GM12878 (cell line): ENCODE measurements around the gene NLGN2. TPM values are rescaled to one million over a fixed set of nuclear protein-coding genes. Genes with fewer than 3 reads are reported as not detected.

ENCODE experiments used
- ATAC-seq: fragments of 200-7000 bp; cut with Tn5 transposase; 3 replicates; pipeline ENCODE4 v1.9.1; 2020; ENCODE audit warnings: mild to moderate bottlenecking, moderate library complexity
- BruUV-seq: library from RNA; stranded (reverse); fragments of 400-500 nt; replicated peaks from 2 replicates; lab custom pipeline; 2021; lab: Mats Ljungman, UMichigan
- CTCF ChIA-PET: fragments of 300-600 bp; sonication (Branson Sonifier 250); formaldehyde crosslinking; extraction: SDS; loops from one replicate; lab custom pipeline; 2021; ENCODE audit warnings: inconsistent platforms; lab: Yijun Ruan, JAX
- POLR2A ChIA-PET: fragments of 350-600 bp; formaldehyde crosslinking; extraction: SDS; loops from one replicate; lab custom pipeline; 2021; ENCODE audit warnings: inconsistent platforms; lab: Charles Lee
- RAD21 ChIA-PET: fragments of 300-600 bp; sonication (Branson Sonifier 250); formaldehyde crosslinking; loops from one replicate; lab custom pipeline; 2023; ENCODE audit warnings: antibody characterized with exemption; ENCODE audit not compliant: unreplicated experiment; lab: Charles Lee
- SMC1A ChIA-PET: fragments of 300-600 bp; sonication (Branson Sonifier 250); formaldehyde crosslinking; loops from one replicate; lab custom pipeline; 2023; ENCODE audit not compliant: unreplicated experiment, uncharacterized antibody; lab: Charles Lee
- DNase-seq: peaks from one replicate; pipeline ENCODE4 v3.0.0-alpha.2; 2011; ENCODE audit warnings: low read depth, low spot score
- FAIRE-seq: peaks from 3 replicates; lab custom pipeline; 2011; peaks lifted over from hg19 to GRCh38; lab: Jason Lieb, UNC
- H2AFZ ChIP-seq: 2 replicates; pipeline ENCODE4 v1.6.0; 2011; ENCODE audit warnings: low read depth, low read length, control low read depth; ENCODE audit not compliant: control insufficient read depth
- H3K27ac ChIP-seq: 2 replicates; pipeline ENCODE4 v1.5.1; 2011; ENCODE audit warnings: control low read depth; ENCODE audit not compliant: control insufficient read depth, insufficient read depth
- H3K27me3 ChIP-seq, 2 experiments: replicated peaks in 1 of 2; 2 replicates each; pipeline versions ENCODE4 v1.6.0 to v1.6.1; 2011; ENCODE audit warnings: low read length in 1 of 2; ENCODE audit not compliant: control insufficient read depth in 2 of 2, insufficient read depth in 2 of 2
- H3K36me3 ChIP-seq, 2 experiments: 2 replicates each; pipeline ENCODE4 v1.5.1; 2011; ENCODE audit warnings: low read length in 1 of 2; ENCODE audit not compliant: control insufficient read depth in 2 of 2, insufficient read depth in 2 of 2
- H3K4me1 ChIP-seq: 2 replicates; pipeline ENCODE4 v1.6.1; 2011; ENCODE audit warnings: mild to moderate bottlenecking, low read length, moderate library complexity, mixed read lengths; ENCODE audit not compliant: control insufficient read depth, insufficient read depth
- H3K4me2 ChIP-seq: 2 replicates; pipeline ENCODE4 v1.6.0; 2011; ENCODE audit warnings: control low read depth; ENCODE audit not compliant: control insufficient read depth, insufficient read depth
- H3K4me3 ChIP-seq: fragments of 200-600 bp; sonication (generic); 2 replicates; pipeline ENCODE4 v1.5.1; 2016
- H3K79me2 ChIP-seq: 2 replicates; pipeline ENCODE4 v1.6.0; 2011; ENCODE audit warnings: low read length; ENCODE audit not compliant: control insufficient read depth, insufficient read depth
- H3K9ac ChIP-seq: 2 replicates; pipeline ENCODE4 v1.8.0; 2011; ENCODE audit warnings: low read length, control low read depth, mixed read lengths; ENCODE audit not compliant: control insufficient read depth, insufficient read depth
- H3K9me3 ChIP-seq: replicated peaks from 3 replicates; pipeline ENCODE4 v1.5.1; 2011; ENCODE audit warnings: mild to moderate bottlenecking, low read length; ENCODE audit not compliant: control insufficient read depth, insufficient read depth
- H4K20me1 ChIP-seq: 2 replicates; pipeline ENCODE4 v1.6.0; 2011; ENCODE audit not compliant: control insufficient read depth, insufficient read depth
- BACH1 ChIP-seq: fragments of 450-650 bp; IDR thresholded peaks from 2 replicates; pipeline ENCODE4 v1.6.1; 2017; ENCODE audit warnings: mild to moderate bottlenecking, borderline replicate concordance
- EGR1 ChIP-seq, 2 experiments: IDR thresholded peaks; 1 replicate in 1 of 2; 2 replicates in 1 of 2; pipeline ENCODE4 v1.6.1; 2011 to 2012; ENCODE audit warnings: low read depth in 2 of 2, low read length in 2 of 2, borderline replicate concordance in 1 of 2, mild to moderate bottlenecking in 1 of 2, moderate library complexity in 1 of 2
- KDM1A ChIP-seq: fragments of 200-600 bp; sonication (generic); IDR thresholded peaks from 2 replicates; pipeline ENCODE4 v1.6.1; 2016; ENCODE audit warnings: borderline replicate concordance
- ZBTB33 ChIP-seq: fragments of 450-650 bp; IDR thresholded peaks from 2 replicates; pipeline ENCODE4 v1.6.1; 2017; ENCODE audit warnings: mild to moderate bottlenecking
- WGBS: methylation state at CpG from one replicate; pipeline ENCODE4 v1.1.6; 2016; ENCODE audit warnings: low lambda C conversion rate; ENCODE audit not compliant: insufficient replicate concordance, insufficient coverage; ENCODE audit errors: missing lambda C conversion rate; 5-methylcytosine and 5-hydroxymethylcytosine counted together
- in situ Hi-C: fragments of 300-500 bp; cut with MboI; formaldehyde crosslinking; loops from 9 replicates; pipeline ENCODE4 v1.14.3; 2018; ENCODE audit warnings: mixed read lengths
- intact Hi-C: fragments of 100-400 bp; cut with micrococcal nuclease; formaldehyde crosslinking; loops from one replicate; pipeline ENCODE4 v1.14.2; 2022; ENCODE audit not compliant: unreplicated experiment
- polyA plus RNA-seq, 11 experiments: library from polyadenylated mRNA; depleted of rRNA in 4 of 11; unstranded in 6 of 11; stranded (reverse) in 5 of 11; fragments of >200 nt; fragmentation: Nextera tagmentation in 4 of 11; fragmentation: Illumina TruSeq in 1 of 11; extraction: Ambion mirVana in 4 of 11; extraction: Trizol in 1 of 11; gene quantifications; 1 replicate in 1 of 11; 2 replicates in 10 of 11; pipeline versions ENCODE4 v1.2.1 to v1.2.3, GENCODE V29; 2011 to 2016; ENCODE audit warnings: inconsistent platforms in 2 of 11, missing spikeins in 2 of 11, low read depth in 1 of 11
- total RNA-seq, 4 experiments: library from RNA; depleted of rRNA in 3 of 4; stranded (reverse); fragments of >200 nt in 3 of 4; fragmentation: Illumina TruSeq in 1 of 4; extraction: Trizol in 1 of 4; gene quantifications; 2 replicates each; pipeline versions ENCODE4 v1.2.1 to v1.2.3, GENCODE V29; 2013 to 2021

NLGN2 gene
- total and polyA plus RNA-seq, 10 of the 15 experiments (the other 5 are each of a cell fraction or from before 2014, with no cell fraction given), result 0.02 to 0.87 (median 0.11) TPM; not detected in 2

DNA sequence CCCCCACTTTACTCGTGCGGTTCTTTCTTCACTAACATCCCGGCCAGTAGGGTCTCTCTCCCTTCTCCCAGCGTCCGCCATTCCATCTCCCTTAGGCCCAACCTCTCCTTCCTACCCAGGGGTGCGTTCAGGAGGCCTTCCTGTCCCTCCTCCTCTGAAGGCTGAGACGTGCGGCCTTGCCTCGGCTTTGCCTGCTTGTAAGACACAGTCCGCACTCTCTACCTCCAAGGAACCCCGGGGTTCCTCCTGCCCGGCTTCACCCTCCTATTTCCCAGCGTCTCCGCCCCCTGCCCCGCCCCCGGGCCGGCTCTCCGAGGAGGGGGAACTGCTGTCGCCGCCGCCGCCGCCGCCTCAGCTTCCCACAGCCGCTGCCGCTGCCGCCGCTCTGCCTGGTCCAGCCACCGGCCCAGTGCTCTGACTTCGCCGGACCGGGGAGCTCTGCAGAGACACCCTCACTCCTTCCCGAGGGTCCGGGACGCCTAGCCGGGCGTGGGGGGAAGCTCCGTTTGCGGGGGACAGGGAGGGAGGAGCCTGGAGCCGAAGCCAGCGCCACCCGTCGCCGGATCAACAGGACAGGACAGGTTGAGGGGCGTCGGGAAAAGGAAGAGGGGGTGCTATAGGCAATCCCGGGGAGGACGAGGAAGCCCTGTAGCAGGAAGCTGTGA is 30.4 kb downstream of the NLGN2 start:
- no peak overlapping the region for H2AFZ ChIP-seq
- in situ Hi-C loops (no loop called here), intact Hi-C loops (loop anchor here (5.0 to 10.0 kb wide), 4 partner anchors 36 to 393 kb away; partner anchors contain the start of genes KCTD11, SENP3, SLC16A11 and TMEM256)
- FAIRE-seq (no peak), ATAC-seq (no peak), DNase-seq (no peak)
- ChIA-PET RAD21 (interaction anchor here (0.8 to 1.6 kb wide), 3 partner anchors 44 to 122 kb away, joined by 3 to 7 read pairs (median 5); partner anchors contain the start of genes PLSCR3 and POLR2A), SMC1A (interaction anchor here (0.6 to 1.3 kb wide), 2 partner anchors 84 to 123 kb away, joined by 3 to 5 read pairs; no protein-coding TSS in a partner anchor), CTCF (interaction anchor here (0.6 to 1.4 kb wide), 4 partner anchors 67 to 249 kb away, joined by 4 read pairs; partner anchors contain the start of gene TP53), POLR2A (interaction anchor here (0.7 to 8.2 kb wide), 4 partner anchors 41 to 85 kb away, joined by 3 to 63 read pairs (median 4); partner anchors contain the start of genes POLR2A and ZBTB4)
- H3K27me3 ChIP-seq, result peaks cover 0 to 4% of the 10 kb centered on the region in 2 experiments; a peak in 2 of 4 replicates
- peak overlapping the region; percentile 13; the same call in 1 of the 2 replicates for H3K9ac ChIP-seq
- H3K36me3 ChIP-seq, result no peaks in the 10 kb centered on the region
- H4K20me1 ChIP-seq, result no peaks in the 10 kb centered on the region
- TF ChIP-seq EGR1 (IDR thresholded peaks at IDR 0.05; ENCODE audit: borderline replicate concordance in 1 of 2, low read depth in 2 of 2, low read length in 2 of 2), result peak in 1 of 2 experiments; percentile 33; a peak in 1 of 3 replicates
- 0 out of 2 replicates have a peak, but pooled peaks have one; percentile 7 for TF ChIP-seq ZBTB33
- TF ChIP-seq KDM1A, result no peak
- TF ChIP-seq BACH1, result peak; percentile 20; the same call in 1 of the 2 replicates
- peaks cover 6% of the 10 kb centered on the region for H3K79me2 ChIP-seq
- no peaks in the 10 kb centered on the region for H3K9me3 ChIP-seq
- H3K4me1 ChIP-seq, result peaks cover 29% of the 10 kb centered on the region
- WGBS, result 30% methylated on average over 28 of the region's 48 CpGs
- H3K4me3 ChIP-seq, result peak overlapping the region; percentile 97
- no TSS peak for BruUV-seq
- peak overlapping the region; percentile 78 for H3K4me2 ChIP-seq
- no peak overlapping the region for H3K27ac ChIP-seq
